ENCODE data around the gene PNPLA5.

- TF ChIP-seq CTCF (IDR thresholded peaks at IDR 0.05; ENCODE audit: borderline replicate concordance, extremely low read depth, low read length, poor library complexity, severe bottlenecking) (no peak), EZH2 (IDR thresholded peaks at IDR 0.05; ENCODE audit: borderline replicate concordance, low read depth, low read length, severe bottlenecking) (no peak)
Observed at GRCh38 chr22:43881091-43882061, 10.4 kb downstream of the PNPLA5 start.
